Stimulated activated CD4-positive, alpha-beta T cell treated with anti-CD3 and anti-CD28 coated beads, Interleukin-15, amount 100 ng/mL, for 1 hour (primary cell): ENCODE data around the gene RYR3.

Experiments used
- DNase-seq, 2 donors: peaks; one replicate each; pipeline ENCODE4 v3.0.0-alpha.2; 2020; ENCODE audit warnings: low read depth in 1 of 2, low spot score in 1 of 2

RYR3 gene

DNA sequence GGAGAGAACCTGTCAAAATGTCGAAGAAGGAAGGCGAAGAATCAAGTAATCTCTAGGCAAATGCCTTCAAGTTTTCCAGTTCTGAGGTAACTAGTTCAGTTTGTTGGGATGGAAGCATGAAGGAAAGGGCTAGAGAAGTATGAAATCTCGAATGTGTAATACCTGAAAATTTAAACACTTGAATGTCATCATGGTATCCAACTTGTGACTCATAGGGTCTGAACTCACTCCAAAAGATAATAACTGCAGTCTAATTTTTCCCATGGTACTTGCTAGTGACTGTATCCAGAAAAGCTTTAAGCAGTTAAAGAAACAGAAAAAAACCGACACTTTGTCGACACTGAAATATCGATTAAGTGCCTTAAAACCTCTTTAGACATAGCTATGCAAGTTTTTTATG lies 554.6 kb downstream of the RYR3 start:
- DNase-seq = no peak

DNA sequence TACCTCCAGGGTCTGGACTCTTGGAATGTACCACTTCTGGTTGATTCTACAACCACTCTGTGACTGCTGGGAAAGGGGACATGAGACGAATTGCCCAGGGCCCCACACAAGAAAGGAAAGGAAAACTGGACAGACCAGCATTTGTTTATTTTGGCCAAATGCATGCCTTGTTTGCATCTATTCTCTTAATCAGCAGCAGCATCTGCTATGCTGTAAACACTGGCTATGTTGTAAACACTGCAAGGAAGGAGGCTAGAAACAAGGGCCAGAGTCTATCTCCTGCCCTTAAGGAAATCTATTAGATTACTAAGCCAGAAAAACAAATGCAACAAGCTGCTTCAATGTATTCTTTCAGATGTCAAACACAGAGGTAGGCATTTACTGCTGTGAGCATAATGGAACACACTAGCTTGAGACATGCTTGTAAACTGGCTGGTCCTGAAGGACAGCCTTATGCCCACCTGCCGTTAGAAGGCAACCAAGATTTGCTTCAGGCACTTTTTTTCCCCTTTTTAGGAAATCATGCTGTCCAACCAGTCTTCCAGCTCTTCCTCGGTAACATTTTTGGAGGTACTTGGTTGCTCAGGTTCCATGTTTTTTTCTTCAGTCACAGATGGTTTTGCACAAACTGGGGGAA lies 555.5 kb downstream of the RYR3 start:
- no peak for DNase-seq

DNA sequence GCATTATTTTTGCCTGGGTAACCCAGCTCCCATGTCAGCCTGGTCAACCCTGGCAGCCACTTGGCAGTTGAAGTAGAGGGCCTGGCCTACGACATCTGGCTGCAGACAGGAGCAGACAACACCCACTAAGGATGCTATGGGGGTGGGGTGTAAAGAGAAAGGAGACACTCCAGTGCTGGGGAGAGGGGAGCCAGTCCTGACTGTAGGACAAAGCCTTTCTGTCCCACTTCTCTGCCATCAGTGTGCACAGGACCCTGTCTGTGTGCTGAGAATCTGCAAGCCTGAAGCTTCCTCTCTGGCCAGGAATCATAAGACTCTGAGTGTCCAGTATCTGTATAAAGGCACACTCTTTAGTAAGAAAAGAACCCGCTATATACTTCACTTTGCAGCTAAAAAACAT lies 561.2 kb downstream of the RYR3 start:
- no peak for DNase-seq

DNA sequence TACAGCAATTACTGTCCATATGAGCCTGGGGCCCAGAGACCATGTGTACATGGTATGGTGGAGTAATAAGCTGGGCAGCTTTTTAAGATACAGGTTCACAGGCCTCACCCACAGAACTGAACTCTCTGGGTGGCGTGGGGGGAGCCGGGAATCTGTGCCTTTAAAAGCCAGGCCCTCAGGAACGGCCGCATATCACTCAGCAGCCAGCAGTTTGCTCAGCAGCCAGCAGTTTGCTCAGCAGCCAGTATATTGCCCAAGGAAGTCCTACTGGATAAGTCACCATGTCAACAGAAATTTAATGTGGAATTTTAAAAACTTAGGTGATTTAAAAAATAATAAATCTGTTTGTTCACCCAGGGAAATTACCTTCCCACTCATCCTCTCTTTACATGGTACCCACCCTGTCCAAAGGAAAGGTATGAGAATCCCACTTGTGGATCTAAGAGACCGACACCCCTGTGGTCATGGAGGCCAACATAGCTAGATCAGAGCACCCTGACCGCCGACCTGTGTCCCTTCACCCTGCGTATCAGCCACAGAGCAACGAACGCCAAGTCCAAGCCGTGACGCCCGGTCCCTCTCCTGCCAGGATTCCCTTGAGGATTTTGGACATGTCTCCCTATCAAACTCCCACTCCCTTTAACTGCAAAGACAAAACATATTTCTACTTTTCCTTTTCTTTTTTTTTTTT lies 561.8 kb downstream of the RYR3 start:
- no peak for DNase-seq

DNA sequence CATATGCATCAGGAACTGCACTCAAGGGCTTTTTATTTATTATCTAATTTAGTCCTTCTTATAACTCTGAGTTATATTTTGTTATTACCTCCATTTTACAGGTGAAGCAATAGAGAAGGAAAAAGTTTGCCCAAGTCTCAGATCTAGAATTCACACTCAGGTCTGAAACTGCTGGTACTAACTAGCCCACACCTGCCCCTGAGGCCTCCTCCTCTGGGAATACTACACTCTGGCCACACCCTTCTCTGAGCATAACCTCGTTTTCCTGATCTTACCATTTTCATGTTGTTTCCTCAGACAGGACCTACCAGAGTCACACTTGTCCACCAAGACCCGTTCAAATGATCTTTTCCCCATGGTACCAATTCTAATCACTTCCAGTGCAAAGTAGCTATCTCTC lies 563.4 kb downstream of the RYR3 start:
- DNase-seq = no peak

DNA sequence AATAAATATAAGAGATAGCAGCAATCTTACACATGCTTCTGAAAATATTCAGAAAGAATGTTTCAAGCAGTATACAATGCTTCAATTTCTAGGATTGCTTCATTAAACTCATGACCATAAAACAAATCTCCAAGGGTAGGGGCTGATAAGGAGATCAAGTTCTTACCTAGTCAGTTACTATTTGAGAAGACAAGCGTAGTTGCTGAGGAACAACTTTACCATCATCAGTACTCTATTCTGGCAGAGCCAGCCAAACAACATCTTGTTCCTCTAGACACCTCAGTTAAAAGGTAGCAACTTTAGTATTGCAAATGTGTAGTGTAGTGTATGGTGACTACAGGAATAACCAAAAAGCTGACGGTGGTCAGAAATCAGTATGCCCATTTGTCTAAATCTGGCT lies 572.2 kb downstream of the RYR3 start:
- DNase-seq = no peak

DNA sequence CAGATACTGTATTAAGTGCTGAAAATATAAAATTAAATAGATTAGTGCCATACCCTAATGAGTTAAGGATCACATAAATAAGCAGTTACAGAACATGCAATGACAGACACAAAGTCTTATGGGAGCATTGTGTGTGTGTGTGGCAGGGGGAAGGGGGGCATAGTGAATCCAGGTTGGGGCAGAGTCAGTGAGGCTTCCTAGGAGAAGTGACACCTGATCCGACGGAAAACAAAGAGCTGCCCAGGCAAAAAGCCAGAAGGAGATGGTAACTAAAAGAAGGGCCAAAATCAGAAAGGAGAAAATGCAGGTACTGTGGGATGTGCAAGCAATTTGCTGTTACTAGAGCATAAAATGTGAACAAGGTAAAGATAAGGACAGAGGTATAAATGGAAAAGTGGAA lies 577.4 kb downstream of the RYR3 start:
- DNase-seq = no peak

DNA sequence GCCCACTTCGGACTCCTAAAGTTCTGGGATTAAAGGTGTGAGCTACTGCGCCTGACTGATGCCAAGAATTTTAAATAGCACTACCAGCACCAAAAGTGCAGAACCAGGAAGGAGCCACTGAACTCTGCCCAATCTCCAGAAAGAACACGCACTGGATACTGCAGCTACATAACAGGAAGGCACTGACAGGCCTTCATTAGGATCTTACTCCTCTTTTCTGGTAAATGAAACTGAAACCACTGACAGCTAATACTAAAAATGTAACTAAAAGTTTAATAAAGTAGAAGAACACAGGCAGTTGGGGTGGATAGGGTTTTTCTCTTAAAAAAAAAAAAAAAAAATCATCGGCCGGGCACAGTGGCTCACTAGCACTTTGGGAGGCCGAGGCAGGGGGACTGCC lies 583.4 kb downstream of the RYR3 start:
- no peak for DNase-seq

DNA sequence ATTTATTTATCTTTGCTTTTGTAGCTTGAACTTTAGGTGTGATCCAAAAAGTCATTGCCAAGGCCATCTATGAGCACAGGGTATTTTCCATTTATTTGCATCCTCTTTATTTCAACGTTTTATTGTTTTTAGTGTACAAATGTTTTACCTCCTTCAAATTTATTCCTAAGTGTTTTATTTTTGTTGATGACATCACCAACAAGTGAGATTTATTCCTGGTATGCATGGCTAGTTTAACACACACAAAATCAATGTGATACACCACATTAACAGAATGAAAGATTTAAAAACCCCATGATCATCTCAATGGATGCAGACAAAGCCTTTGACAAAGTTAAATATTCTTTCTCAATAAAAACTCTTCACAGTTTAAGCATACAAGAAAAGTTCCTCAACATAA lies 591.3 kb downstream of the RYR3 start:
- no peak for DNase-seq

DNA sequence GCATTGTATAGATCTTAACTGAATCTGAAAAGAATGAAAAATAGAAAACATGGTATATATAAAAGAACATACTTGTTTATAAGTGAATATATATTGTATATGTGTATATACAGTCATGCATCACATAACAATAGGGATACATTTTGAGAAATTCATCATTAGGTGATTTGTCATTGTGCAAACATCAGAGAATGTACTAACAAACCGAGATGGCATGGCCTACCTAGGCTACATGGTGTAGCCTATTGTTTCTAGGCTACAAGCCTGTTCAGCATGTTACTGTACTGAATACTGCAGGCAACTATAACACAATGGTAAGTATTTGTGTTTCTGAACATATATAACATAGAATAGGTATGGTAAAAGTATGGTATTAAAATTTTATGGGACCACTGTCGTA lies 592.9 kb downstream of the RYR3 start:
- no peak for DNase-seq

DNA sequence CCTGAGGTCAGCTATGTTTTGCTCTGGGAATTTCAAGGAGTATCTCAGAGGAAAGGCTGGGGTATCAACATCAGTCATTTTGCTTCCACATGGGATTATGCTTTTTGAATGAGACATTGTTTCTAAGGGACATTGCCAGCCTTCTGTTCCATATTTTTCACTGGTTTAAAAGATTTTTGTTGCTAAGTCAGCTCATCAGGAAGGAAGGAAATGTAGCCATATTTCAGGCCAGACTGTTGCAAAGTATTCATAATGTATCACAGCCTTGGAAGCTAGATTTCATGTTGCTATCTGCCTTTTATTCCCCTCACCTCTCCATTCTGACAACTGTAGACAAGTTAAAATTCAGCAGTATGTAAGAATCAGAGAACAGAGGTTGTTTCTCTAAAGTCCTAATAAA lies 596.6 kb downstream of the RYR3 start:
- DNase-seq = no peak

DNA sequence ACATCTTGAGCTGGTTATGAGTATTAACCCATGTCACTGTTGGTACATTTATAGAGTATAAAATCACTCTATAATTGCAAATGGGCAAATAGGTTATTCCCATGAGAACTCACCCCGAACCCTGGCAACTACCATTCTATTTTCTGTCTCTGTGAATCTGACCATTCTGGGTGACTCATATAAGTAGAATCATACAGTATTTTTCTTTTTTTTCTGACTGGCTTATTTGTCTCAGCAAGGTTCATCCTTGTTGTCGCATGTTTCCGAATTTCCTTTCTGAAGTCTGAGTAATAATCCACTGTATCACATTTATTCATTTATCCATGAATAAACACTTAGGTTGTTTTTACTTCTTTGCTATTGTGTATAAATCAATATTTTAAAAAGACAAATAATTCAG lies 597.6 kb downstream of the RYR3 start:
- no peak for DNase-seq

DNA sequence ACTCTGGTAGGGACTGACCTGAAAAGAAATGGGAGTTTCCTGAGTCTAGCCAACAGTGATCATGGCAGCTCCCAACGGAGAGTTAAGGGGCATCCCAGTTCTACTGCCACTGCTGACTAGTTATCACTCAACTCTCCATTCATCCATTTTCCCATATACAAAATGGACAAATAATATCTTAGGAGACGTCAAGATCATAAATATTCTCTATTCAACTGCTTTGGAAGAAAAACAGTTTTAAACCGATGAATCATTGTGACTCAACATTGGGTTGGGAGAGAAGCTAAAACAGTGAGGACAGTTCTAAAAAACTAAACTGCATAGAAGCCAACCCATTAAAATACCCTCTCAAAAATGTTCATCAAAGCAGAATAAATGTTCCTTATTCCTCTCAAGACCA lies 600.0 kb downstream of the RYR3 start:
- no peak for DNase-seq

DNA sequence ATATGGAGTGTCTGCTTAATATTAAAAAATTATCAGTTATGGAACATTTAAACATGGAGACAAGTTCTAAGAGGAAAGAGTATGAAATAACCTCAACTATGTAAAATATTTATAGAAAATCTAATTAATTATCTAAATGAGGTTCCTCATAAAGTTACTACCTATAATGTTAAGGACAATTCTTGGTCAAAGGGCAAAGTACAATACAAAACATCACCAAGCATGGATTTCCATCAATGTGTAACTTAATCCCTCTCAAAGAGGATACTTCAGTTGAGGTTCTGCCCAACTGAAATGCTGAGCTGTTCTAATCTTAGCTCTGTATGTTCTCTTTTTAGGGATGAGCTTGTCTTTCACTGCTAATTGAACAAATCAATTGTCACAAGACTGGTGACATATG lies 601.6 kb downstream of the RYR3 start:
- no peak for DNase-seq

DNA sequence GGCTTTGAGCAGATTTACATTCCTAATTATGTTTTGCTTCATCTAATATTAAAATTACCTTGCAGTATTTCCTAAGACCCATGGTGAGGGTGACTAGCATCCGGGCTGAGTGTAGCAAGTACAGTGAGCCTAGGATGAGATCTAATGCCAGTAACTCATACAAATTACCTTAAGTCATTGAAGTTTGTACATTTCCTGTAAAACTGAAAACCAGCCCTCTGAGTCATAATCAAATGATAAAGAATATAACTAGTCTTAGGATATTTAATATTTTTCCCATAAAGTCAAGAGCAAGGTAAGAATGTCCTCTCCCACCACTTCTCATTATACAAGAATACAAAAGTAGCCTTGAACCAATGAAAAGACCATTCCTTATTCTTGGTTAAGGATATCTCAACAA lies 602.7 kb downstream of the RYR3 start:
- DNase-seq = no peak
